Neural crest cell (in vitro differentiated cells): ENCODE data around the gene GALNT13. TPM values are rescaled to one million over a fixed set of nuclear protein-coding genes. Genes with fewer than 3 reads are reported as not detected.

Source experiments
- DNase-seq: peaks from one replicate; pipeline ENCODE4 v3.0.0; 2021; ENCODE audit warnings: low read depth, mixed read lengths, low spot score
- H3K27ac Mint-ChIP-seq: one replicate; pipeline ENCODE4 v1.8.0; 2021; ENCODE audit warnings: mild to moderate bottlenecking, mixed read lengths; ENCODE audit not compliant: unreplicated experiment
- H3K27me3 Mint-ChIP-seq: 2 replicates; pipeline ENCODE4 v1.8.0; 2021; ENCODE audit warnings: low read depth, mild to moderate bottlenecking, mixed read lengths
- H3K36me3 Mint-ChIP-seq: 2 replicates; pipeline ENCODE4 v1.8.0; 2021; ENCODE audit warnings: low read depth, mild to moderate bottlenecking, mixed read lengths
- H3K4me1 Mint-ChIP-seq: 2 replicates; pipeline ENCODE4 v1.8.0; 2021; ENCODE audit warnings: mixed read lengths
- H3K4me3 Mint-ChIP-seq: one replicate; pipeline ENCODE4 v1.8.0; 2021; ENCODE audit warnings: mild to moderate bottlenecking, mixed read lengths
- H3K9me3 Mint-ChIP-seq: 2 replicates; pipeline ENCODE4 v1.8.0; 2021; ENCODE audit warnings: mixed read lengths
- total RNA-seq: library from RNA; stranded (reverse); gene quantifications from 2 replicates; pipeline ENCODE4 v1.2.1, GENCODE V29; 2021
- TF ChIP-seq, protein P1 (sequence below): fragments of 200-600 bp; sonication (generic); conservative IDR thresholded peaks from 2 replicates; pipeline ENCODE4 v1.5.0; 2021; ENCODE audit warnings: antibody characterized with exemption, mild to moderate bottlenecking

Gene GALNT13
- total RNA-seq, 1 donor from 2014 or later = 7.4 TPM

DNA sequence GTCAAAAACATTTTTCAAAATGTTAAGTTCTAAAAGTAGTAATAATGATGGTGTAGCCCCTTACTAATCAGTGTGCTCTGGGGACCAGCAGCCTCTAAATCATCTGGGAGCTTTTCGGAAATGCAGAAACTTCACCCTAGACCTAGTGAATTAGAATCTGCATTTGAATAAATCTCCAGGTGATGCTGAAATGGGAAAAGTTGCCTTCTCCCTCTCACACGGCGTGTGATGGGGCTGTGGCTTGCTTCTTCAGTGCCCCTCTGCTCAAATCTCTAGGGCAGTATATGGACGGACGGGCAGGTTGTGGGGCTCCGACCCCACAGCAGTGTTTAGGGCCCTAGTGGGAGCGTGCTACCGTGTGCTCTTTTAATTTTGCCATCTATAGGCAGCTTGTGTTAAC lies 368.6 kb downstream of the GALNT13 start:
- no peaks in the 10 kb centered on the region for H3K4me1 Mint-ChIP-seq
- DNase-seq = no peak
- H3K9me3 Mint-ChIP-seq = no peaks in the 10 kb centered on the region
- H3K27me3 Mint-ChIP-seq = no peaks in the 10 kb centered on the region
- TF ChIP-seq, protein P1, sequence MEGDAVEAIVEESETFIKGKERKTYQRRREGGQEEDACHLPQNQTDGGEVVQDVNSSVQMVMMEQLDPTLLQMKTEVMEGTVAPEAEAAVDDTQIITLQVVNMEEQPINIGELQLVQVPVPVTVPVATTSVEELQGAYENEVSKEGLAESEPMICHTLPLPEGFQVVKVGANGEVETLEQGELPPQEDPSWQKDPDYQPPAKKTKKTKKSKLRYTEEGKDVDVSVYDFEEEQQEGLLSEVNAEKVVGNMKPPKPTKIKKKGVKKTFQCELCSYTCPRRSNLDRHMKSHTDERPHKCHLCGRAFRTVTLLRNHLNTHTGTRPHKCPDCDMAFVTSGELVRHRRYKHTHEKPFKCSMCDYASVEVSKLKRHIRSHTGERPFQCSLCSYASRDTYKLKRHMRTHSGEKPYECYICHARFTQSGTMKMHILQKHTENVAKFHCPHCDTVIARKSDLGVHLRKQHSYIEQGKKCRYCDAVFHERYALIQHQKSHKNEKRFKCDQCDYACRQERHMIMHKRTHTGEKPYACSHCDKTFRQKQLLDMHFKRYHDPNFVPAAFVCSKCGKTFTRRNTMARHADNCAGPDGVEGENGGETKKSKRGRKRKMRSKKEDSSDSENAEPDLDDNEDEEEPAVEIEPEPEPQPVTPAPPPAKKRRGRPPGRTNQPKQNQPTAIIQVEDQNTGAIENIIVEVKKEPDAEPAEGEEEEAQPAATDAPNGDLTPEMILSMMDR = no peak
- no peaks in the 10 kb centered on the region for H3K36me3 Mint-ChIP-seq
- no peak overlapping the region for H3K27ac Mint-ChIP-seq
- no peak overlapping the region for H3K4me3 Mint-ChIP-seq

DNA sequence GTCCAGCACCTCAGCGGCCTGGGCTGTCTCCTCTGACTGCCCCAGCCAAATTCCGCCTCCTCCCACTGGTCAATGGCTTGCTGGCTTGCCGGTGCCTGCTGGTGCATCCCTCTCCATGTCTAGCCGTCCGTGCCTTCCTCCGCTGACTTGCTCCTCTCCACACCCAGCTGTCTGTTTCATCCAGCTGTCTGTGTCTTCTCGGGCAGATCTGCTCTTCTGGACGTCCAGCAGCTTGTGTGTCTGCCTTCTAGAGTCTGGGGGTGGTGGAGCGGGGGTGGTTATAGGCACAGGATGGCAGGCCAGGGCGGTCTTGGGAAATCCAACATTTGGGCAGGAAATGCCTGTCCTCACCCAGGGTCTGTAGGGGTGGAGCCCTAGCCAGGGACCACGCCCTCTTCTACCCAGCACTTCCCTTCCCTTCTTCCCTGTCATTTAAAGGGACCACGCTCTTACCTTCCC lies 369.2 kb downstream of the GALNT13 start:
- no peak for DNase-seq
- Mint-ChIP-seq H3K27ac (no peak overlapping the region), H3K9me3 (no peaks in the 10 kb centered on the region), H3K4me1 (no peaks in the 10 kb centered on the region), H3K27me3 (no peaks in the 10 kb centered on the region), H3K4me3 (no peak overlapping the region), H3K36me3 (no peaks in the 10 kb centered on the region)
- TF ChIP-seq, protein P1 = no peak

DNA sequence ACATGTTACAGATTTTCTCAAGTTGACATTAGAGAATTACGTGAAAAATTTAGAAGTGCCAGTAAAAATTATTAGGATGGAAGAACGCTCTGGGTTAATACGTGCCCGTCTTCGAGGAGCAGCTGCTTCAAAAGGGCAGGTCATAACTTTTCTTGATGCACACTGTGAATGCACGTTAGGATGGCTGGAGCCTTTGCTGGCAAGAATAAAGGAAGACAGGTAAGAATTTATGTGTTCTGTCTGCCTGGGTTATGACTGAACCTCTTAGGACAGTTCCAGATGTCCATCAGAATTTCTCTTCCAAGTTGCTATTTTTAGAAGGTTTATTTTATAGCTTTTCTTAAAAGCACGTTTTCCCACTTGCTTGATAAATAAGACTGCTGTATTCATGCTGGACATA lies 371.0 kb downstream of the GALNT13 start:
- TF ChIP-seq, protein P1 = no peak
- Mint-ChIP-seq H3K27ac (no peak overlapping the region), H3K9me3 (no peaks in the 10 kb centered on the region), H3K4me1 (no peaks in the 10 kb centered on the region), H3K36me3 (no peaks in the 10 kb centered on the region), H3K27me3 (no peaks in the 10 kb centered on the region), H3K4me3 (no peak overlapping the region)
- no peak for DNase-seq

DNA sequence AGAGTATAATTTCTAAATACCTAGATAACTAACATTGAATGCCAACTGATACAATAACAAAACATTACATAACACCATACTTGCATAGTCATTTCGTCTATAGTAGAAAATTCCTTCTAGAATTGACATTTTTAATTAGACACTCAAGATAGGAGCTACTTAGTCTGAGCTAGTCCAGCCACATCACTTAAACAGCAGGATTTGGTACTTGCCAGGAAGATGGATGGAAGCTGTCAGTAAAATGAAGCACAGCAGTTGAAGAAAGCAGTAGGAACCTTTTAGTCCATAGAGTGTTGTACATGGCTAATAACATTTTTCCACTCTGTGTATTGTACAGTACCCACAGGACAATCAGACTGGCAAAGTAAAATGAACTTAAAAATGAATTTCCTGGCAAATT lies 372.0 kb downstream of the GALNT13 start:
- no peaks in the 10 kb centered on the region for H3K27me3 Mint-ChIP-seq
- H3K4me3 Mint-ChIP-seq = no peak overlapping the region
- no peaks in the 10 kb centered on the region for H3K36me3 Mint-ChIP-seq
- H3K9me3 Mint-ChIP-seq = no peaks in the 10 kb centered on the region
- H3K27ac Mint-ChIP-seq = no peak overlapping the region
- no peaks in the 10 kb centered on the region for H3K4me1 Mint-ChIP-seq
- TF ChIP-seq, protein P1 = no peak
- DNase-seq = no peak

DNA sequence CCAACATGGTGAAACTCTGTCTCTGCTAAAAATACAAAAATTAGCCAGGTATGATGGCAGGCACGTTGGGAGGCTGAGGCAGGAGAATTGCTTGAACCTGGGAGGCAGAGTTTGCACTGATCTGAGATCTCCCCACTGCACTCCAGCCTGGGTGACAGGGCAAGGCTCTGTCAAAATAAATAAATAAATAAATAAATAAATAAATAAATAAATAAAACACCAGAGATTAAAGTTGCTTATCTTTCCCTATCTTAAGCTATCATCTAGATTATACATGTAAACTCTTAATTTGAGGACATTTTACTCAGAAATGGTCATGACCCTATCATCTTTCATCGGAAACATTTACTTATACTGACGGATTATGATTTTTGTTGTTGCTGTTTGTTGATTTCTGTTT lies 373.2 kb downstream of the GALNT13 start:
- DNase-seq = no peak
- Mint-ChIP-seq H3K27ac (no peak overlapping the region), H3K9me3 (no peaks in the 10 kb centered on the region), H3K27me3 (no peaks in the 10 kb centered on the region), H3K36me3 (no peaks in the 10 kb centered on the region), H3K4me1 (no peaks in the 10 kb centered on the region), H3K4me3 (no peak overlapping the region)
- TF ChIP-seq, protein P1 = no peak

DNA sequence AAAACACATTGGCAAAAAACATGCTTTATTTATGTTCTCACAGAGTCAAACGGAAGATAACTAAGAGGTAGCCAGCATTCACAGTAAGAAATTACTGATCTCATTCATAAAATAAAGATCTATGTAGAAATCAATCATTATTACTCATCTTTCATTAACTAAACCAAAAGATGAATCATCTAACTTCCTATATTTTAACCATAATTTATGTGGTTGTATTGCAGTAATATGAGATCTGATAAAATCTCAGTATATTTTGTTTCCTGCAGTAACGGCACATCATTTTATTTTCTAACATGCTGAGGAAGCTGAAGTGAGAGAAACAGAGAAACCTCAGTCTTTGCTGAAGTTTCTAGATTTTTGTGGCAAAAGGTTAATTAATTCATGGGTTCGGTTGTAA lies 375.8 kb downstream of the GALNT13 start:
- Mint-ChIP-seq H3K4me1 (no peaks in the 10 kb centered on the region), H3K27me3 (no peaks in the 10 kb centered on the region), H3K4me3 (no peak overlapping the region), H3K36me3 (no peaks in the 10 kb centered on the region), H3K9me3 (no peaks in the 10 kb centered on the region), H3K27ac (no peak overlapping the region)
- TF ChIP-seq, protein P1 = no peak
- DNase-seq = no peak
